Calu3 (cell line): ENCODE measurements around the gene GDPD5. TPM values are rescaled to one million over a fixed set of nuclear protein-coding genes. Genes with fewer than 3 reads are reported as not detected.

ENCODE experiments used
- BruUV-seq: library from RNA; stranded (reverse); fragments of 400-500 nt; replicated peaks from 2 replicates; lab custom pipeline; 2021; lab: Mats Ljungman, UMichigan
- CTCF ChIA-PET: fragments of 300-600 bp; sonication (Branson Sonifier 250); formaldehyde crosslinking; loops from one replicate; lab custom pipeline; 2022; ENCODE audit warnings: antibody characterized with exemption; lab: Charles Lee
- DNase-seq: peaks from one replicate; pipeline ENCODE4 v3.0.0; 2022
- H3K27ac Mint-ChIP-seq: one replicate; pipeline ENCODE4 v1.8.0; 2022; ENCODE audit warnings: mixed read lengths; ENCODE audit not compliant: unreplicated experiment
- H3K27me3 Mint-ChIP-seq: one replicate; pipeline ENCODE4 v1.8.0; 2022; ENCODE audit warnings: mixed read lengths; ENCODE audit not compliant: unreplicated experiment
- H3K36me3 Mint-ChIP-seq: one replicate; pipeline ENCODE4 v1.8.0; 2022; ENCODE audit warnings: mild to moderate bottlenecking, moderate library complexity, mixed read lengths; ENCODE audit not compliant: insufficient read depth, unreplicated experiment
- H3K4me1 Mint-ChIP-seq: one replicate; pipeline ENCODE4 v1.8.0; 2022; ENCODE audit warnings: mild to moderate bottlenecking, low read depth, mixed read lengths; ENCODE audit not compliant: unreplicated experiment
- H3K4me3 Mint-ChIP-seq: one replicate; pipeline ENCODE4 v1.8.0; 2022; ENCODE audit warnings: mild to moderate bottlenecking, low read depth, moderate library complexity, mixed read lengths; ENCODE audit not compliant: unreplicated experiment
- H3K9me3 Mint-ChIP-seq: one replicate; pipeline ENCODE4 v1.8.0; 2022; ENCODE audit warnings: low read depth, mixed read lengths; ENCODE audit not compliant: unreplicated experiment
- intact Hi-C: fragments of 100-400 bp; cut with micrococcal nuclease; formaldehyde crosslinking; loops from one replicate; pipeline ENCODE4 v1.10.0; 2022; ENCODE audit not compliant: unreplicated experiment
- total RNA-seq: library from RNA; stranded (reverse); gene quantifications from 2 replicates; pipeline ENCODE4 v1.2.3, GENCODE V29; 2022
- TF ChIP-seq, protein P1 (sequence below): fragments of 200-600 bp; IDR thresholded peaks from one replicate; pipeline ENCODE4 v1.8.0; 2022; ENCODE audit warnings: antibody characterized with exemption; ENCODE audit not compliant: unreplicated experiment

The GDPD5 gene
- total RNA-seq, 1 experiment from 2014 or later, result 7.0 TPM

DNA sequence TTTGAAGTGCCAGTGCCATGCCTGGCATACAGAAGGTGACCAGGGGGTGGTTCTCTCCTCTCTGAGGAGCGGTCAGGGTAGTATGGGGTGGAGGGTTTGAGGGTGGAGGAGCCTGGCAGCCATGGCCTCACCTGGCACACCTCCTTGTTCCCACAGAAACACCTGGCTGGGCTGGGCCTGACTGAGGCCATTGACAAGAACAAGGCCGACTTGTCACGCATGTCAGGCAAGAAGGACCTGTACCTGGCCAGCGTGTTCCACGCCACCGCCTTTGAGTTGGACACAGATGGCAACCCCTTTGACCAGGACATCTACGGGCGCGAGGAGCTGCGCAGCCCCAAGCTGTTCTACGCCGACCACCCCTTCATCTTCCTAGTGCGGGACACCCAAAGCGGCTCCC lies 45.9 kb upstream of the GDPD5 start:
- intact Hi-C loops, result no loop called here
- Mint-ChIP-seq H3K27me3 (no peaks in the 10 kb centered on the region), H3K36me3 (peaks cover 55% of the 10 kb centered on the region), H3K27ac (no peak overlapping the region), H3K9me3 (no peaks in the 10 kb centered on the region), H3K4me1 (peaks cover 12% of the 10 kb centered on the region), H3K4me3 (no peak overlapping the region)
- CTCF ChIA-PET, result interaction anchor here (0.5 kb wide), 1 partner anchor 16 kb away, joined by 3 read pairs; no protein-coding TSS in a partner anchor
- no peak for DNase-seq
- TF ChIP-seq, protein P1, sequence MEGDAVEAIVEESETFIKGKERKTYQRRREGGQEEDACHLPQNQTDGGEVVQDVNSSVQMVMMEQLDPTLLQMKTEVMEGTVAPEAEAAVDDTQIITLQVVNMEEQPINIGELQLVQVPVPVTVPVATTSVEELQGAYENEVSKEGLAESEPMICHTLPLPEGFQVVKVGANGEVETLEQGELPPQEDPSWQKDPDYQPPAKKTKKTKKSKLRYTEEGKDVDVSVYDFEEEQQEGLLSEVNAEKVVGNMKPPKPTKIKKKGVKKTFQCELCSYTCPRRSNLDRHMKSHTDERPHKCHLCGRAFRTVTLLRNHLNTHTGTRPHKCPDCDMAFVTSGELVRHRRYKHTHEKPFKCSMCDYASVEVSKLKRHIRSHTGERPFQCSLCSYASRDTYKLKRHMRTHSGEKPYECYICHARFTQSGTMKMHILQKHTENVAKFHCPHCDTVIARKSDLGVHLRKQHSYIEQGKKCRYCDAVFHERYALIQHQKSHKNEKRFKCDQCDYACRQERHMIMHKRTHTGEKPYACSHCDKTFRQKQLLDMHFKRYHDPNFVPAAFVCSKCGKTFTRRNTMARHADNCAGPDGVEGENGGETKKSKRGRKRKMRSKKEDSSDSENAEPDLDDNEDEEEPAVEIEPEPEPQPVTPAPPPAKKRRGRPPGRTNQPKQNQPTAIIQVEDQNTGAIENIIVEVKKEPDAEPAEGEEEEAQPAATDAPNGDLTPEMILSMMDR, result no peak
- no TSS peak for BruUV-seq

DNA sequence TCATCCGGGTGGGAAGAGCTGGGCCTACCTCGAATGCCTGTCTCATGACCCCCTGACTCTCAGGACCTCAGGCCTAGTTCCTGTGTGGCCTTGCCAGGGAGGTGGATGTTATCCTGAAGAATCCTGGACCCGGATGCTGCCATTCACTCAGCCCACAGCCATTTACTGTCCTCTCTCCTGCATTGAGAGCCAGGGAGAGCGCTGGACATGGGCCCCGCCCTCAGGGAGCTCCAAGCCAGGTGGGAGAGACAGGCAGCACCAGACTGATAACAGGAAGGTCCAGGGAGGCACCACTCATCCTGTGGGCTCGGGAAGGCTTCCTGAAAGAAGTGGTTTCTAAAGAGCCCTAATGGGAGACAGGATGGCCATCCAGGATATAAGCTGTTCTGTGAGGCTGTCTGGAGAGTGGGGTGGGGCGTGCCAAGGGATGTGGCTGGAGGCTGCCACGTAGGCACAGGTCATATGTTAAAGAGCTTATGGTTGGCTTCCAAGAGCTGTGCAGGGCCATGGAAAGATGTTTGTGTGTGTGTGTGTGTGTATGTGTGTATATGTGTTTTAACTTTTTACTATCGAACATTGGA lies 44.9 kb upstream of the GDPD5 start:
- H3K4me1 Mint-ChIP-seq, result peaks cover 3% of the 10 kb centered on the region
- H3K27ac Mint-ChIP-seq, result no peak overlapping the region
- TF ChIP-seq, protein P1, result no peak
- BruUV-seq, result no TSS peak
- H3K4me3 Mint-ChIP-seq, result no peak overlapping the region
- peaks cover 46% of the 10 kb centered on the region for H3K36me3 Mint-ChIP-seq
- no peaks in the 10 kb centered on the region for H3K27me3 Mint-ChIP-seq
- no peaks in the 10 kb centered on the region for H3K9me3 Mint-ChIP-seq
- DNase-seq, result no peak
- CTCF ChIA-PET, result no interaction called here
- intact Hi-C loops, result no loop called here

DNA sequence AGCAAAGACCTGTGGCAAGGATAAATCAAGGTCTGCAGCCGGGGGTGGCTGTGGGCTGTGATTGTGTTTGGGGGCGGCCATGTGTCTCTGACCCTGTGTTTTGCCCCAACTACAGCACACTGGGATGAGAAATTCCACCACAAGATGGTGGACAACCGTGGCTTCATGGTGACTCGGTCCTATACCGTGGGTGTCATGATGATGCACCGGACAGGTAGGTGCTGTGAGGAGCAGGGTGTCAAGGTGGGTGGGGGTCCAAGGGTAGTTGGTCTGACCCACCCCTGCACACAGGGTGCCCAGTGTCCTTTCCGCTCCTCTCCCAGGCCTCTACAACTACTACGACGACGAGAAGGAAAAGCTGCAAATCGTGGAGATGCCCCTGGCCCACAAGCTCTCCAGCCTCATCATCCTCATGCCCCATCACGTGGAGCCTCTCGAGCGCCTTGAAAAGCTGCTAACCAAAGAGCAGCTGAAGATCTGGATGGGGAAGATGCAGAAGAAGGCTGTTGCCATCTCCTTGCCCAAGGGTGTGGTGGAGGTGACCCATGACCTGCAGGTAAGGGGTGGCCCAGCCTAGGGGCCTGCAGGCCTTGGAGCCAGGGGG lies 43.0 kb upstream of the GDPD5 start:
- Mint-ChIP-seq H3K9me3 (no peaks in the 10 kb centered on the region), H3K27ac (no peak overlapping the region), H3K4me1 (peaks cover 5% of the 10 kb centered on the region), H3K4me3 (no peak overlapping the region), H3K36me3 (peaks cover 57% of the 10 kb centered on the region), H3K27me3 (no peaks in the 10 kb centered on the region)
- no TSS peak for BruUV-seq
- CTCF ChIA-PET, result no interaction called here
- intact Hi-C loops, result no loop called here
- DNase-seq, result no peak
- TF ChIP-seq, protein P1, result no peak

DNA sequence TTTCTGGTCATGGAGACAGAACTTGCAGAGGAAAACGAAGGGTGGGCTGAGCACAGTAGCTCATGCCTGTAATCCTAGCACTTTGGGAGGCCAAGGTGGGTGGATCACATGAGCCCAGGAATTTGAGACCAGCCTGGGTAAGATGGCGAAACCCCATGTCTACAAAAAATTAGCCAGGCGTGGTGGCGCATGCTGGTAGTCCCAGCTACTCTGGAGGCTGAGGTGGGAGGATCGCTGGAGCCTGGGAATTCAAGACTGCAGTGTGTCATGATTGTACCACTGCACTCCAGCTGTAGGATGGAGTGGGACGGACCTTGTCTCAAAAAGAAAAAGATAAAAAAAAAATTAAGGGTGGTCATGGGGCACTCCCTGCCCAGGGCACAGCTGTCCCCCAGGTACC lies 42.2 kb upstream of the GDPD5 start:
- BruUV-seq, result no TSS peak
- TF ChIP-seq, protein P1, result no peak
- H3K27me3 Mint-ChIP-seq, result no peaks in the 10 kb centered on the region
- H3K4me3 Mint-ChIP-seq, result no peak overlapping the region
- peaks cover 59% of the 10 kb centered on the region for H3K36me3 Mint-ChIP-seq
- DNase-seq, result no peak
- CTCF ChIA-PET, result no interaction called here
- intact Hi-C loops, result no loop called here
- no peak overlapping the region for H3K27ac Mint-ChIP-seq
- H3K9me3 Mint-ChIP-seq, result no peaks in the 10 kb centered on the region
- peaks cover 10% of the 10 kb centered on the region for H3K4me1 Mint-ChIP-seq
